ENCODE data around the gene EMILIN2. TPM values are rescaled to one million over a fixed set of nuclear protein-coding genes. Genes with fewer than 3 reads are reported as not detected.
A peak's percentile ranks its signal among the peaks of the same experiment; 100 is the strongest.

The EMILIN2 gene
- total RNA-seq, 3 donors from 2014 or later (not counting 1 experiment from before 2014, with no cell fraction given) = 8.4 to 25.6 (median 9.8) TPM

DNA sequence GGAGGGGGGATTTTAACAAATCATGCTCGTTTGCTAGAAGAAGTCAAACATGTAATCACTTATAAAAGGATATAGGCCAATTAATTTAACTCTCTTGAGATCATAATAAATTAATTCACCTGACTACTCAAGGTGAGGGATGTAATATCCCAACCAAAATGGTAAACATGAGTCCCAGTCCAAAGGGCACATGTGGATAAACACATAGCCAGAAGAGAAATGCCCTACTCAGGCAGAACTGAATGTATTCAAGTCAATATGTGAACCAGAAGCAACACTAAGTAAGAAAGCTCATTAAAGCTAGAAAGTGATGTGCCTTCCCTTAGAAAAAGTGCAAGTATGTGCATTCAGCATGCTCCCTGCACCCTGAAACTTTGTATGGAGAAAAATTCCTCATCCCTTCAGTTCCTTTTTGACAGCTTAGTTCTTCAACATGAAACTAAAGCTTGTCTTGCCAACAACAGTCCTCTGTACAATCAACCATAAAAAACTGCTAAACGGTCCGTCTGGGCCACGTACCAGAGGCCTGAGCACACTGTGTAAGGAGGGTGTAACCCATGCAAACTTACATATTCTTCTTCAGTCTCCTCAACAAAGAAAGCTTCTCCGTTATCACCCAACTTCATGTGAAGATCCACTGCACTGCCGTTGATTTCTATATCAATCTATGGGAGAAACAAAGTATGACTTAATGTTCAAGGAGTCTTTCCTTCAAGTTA lies 107.3 kb downstream of the EMILIN2 start:
- Mint-ChIP-seq H3K27ac (peak overlapping the region; percentile 98 to 99), H3K36me3 (peaks cover 21% of the 10 kb centered on the region), H3K4me3 (no peak overlapping the region), H3K27me3 (ENCODE audit: low read depth in 2 of 2) (no peaks in the 10 kb centered on the region), H3K9me3 (no peaks in the 10 kb centered on the region), H3K4me1 (peaks cover 38 to 41% of the 10 kb centered on the region in 2 donors)
- no peaks in the 10 kb centered on the region for H3K27me3 ChIP-seq (ENCODE audit: control insufficient read depth, insufficient read depth, low read length)
- TF ChIP-seq, protein P1, sequence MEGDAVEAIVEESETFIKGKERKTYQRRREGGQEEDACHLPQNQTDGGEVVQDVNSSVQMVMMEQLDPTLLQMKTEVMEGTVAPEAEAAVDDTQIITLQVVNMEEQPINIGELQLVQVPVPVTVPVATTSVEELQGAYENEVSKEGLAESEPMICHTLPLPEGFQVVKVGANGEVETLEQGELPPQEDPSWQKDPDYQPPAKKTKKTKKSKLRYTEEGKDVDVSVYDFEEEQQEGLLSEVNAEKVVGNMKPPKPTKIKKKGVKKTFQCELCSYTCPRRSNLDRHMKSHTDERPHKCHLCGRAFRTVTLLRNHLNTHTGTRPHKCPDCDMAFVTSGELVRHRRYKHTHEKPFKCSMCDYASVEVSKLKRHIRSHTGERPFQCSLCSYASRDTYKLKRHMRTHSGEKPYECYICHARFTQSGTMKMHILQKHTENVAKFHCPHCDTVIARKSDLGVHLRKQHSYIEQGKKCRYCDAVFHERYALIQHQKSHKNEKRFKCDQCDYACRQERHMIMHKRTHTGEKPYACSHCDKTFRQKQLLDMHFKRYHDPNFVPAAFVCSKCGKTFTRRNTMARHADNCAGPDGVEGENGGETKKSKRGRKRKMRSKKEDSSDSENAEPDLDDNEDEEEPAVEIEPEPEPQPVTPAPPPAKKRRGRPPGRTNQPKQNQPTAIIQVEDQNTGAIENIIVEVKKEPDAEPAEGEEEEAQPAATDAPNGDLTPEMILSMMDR (IDR thresholded peaks at IDR 0.05) = no peak
- intact Hi-C loops (cut with micrococcal nuclease) = no loop called here
- no peak overlapping the region for H3K4me3 ChIP-seq (ENCODE audit: low read length)
- no peak overlapping the region for H3K27ac ChIP-seq (ENCODE audit: low read length)
- peaks cover 23% of the 10 kb centered on the region for H3K4me1 ChIP-seq (ENCODE audit: control insufficient read depth, insufficient read depth, low read length)
- H3K9me3 ChIP-seq (ENCODE audit: control insufficient read depth, insufficient read depth, low read length) = no peaks in the 10 kb centered on the region
- 96% methylated on average over 5 of the region's 6 CpGs for WGBS (ENCODE audit: insufficient coverage)
- peaks cover 59% of the 10 kb centered on the region for H3K36me3 ChIP-seq (ENCODE audit: control insufficient read depth, insufficient read depth, low read length)
- no peak for DNase-seq
- no peak for ATAC-seq

DNA sequence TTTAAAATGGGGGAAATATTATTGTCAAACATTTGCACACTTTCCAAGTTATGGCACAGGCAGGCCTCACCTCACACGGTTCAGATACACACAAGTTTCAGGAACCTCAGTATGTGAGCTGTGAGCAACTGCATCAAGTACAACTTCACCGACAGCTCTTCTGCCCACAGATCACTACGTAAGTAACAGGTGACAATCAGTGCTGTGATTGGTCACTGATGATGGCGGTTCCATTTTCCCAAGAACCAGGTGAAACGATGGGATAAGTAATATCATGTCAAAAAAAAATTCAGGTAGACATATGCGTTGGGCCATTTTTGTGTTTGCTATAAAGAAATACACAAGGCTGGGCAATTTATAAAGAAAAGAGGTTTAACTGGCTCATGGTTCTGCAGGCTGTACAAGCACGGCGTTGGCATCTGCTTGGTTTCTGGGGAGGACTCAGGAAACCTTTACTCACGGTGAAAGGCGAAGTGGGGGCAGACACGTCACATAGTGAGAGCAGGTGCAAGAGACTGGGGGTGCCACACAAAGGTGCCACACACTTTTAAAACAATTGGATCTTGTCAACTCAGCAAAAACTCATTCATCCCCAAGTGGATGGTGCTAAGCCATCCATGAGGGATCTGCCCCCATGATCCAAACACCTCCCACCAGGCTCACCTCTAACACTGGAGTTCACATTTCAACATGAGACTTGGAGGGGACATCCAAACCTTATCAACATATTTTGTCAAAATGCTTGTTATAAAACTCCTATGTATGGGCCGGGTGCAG lies 108.3 kb downstream of the EMILIN2 start:
- no peaks in the 10 kb centered on the region for H3K27me3 Mint-ChIP-seq (ENCODE audit: low read depth in 2 of 2)
- H3K27me3 ChIP-seq (ENCODE audit: control insufficient read depth, insufficient read depth, low read length) = no peaks in the 10 kb centered on the region
- DNase-seq (no peak), ATAC-seq (no peak)
- H3K27ac ChIP-seq (ENCODE audit: low read length) = peak overlapping the region; percentile 91
- intact Hi-C loops (cut with micrococcal nuclease) = no loop called here
- H3K4me3 Mint-ChIP-seq = no peak overlapping the region
- H3K36me3 Mint-ChIP-seq = peaks cover 21% of the 10 kb centered on the region
- H3K9me3 ChIP-seq (ENCODE audit: control insufficient read depth, insufficient read depth, low read length) = no peaks in the 10 kb centered on the region
- peaks cover 29% of the 10 kb centered on the region for H3K4me1 ChIP-seq (ENCODE audit: control insufficient read depth, insufficient read depth, low read length)
- WGBS (ENCODE audit: insufficient coverage) = 97% methylated on average over 12 of the region's 12 CpGs
- H3K9me3 Mint-ChIP-seq = no peaks in the 10 kb centered on the region
- TF ChIP-seq, protein P1 (IDR thresholded peaks at IDR 0.05) = no peak
- H3K4me3 ChIP-seq (ENCODE audit: low read length) = no peak overlapping the region
- H3K27ac Mint-ChIP-seq = peak overlapping the region; percentile 98 to 99
- peaks cover 44 to 50% of the 10 kb centered on the region in 2 donors for H3K4me1 Mint-ChIP-seq
- peaks cover 51% of the 10 kb centered on the region for H3K36me3 ChIP-seq (ENCODE audit: control insufficient read depth, insufficient read depth, low read length)

DNA sequence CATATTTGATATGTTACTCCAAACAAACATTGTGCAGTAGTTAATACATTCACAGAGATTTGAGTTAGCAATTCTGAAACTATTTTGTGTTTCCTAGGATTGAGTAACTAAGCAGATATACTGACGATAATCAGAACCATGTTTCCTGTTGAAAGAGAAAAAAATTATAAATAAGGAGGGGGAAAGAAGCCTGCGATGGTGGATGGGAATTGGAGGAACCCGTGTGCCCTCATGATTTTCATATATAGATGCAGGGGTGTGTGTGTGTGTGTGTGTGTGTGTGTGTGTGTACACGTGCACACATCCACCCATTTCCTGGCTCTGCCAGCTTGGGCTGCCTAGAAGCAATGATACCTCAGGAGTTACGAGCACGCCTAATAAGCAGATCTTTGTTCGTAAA lies 109.2 kb downstream of the EMILIN2 start:
- H3K36me3 ChIP-seq (ENCODE audit: control insufficient read depth, insufficient read depth, low read length) = peaks cover 41% of the 10 kb centered on the region
- no peaks in the 10 kb centered on the region for H3K9me3 ChIP-seq (ENCODE audit: control insufficient read depth, insufficient read depth, low read length)
- whole genome bisulfite sequencing (ENCODE audit: insufficient coverage) = 61% methylated on average over 7 of the region's 7 CpGs
- Mint-ChIP-seq H3K27me3 (ENCODE audit: low read depth in 2 of 2) (no peaks in the 10 kb centered on the region), H3K27ac (peak overlapping the region; percentile 98 to 99), H3K9me3 (no peaks in the 10 kb centered on the region), H3K4me1 (peaks cover 48 to 59% of the 10 kb centered on the region in 2 donors), H3K36me3 (peaks cover 21% of the 10 kb centered on the region), H3K4me3 (peak overlapping the region; percentile 66)
- H3K4me3 ChIP-seq (ENCODE audit: low read length) = no peak overlapping the region
- intact Hi-C loops (cut with micrococcal nuclease) = no loop called here
- TF ChIP-seq, protein P1 (IDR thresholded peaks at IDR 0.05) = no peak
- peak overlapping the region; percentile 91 for H3K27ac ChIP-seq (ENCODE audit: low read length)
- H3K4me1 ChIP-seq (ENCODE audit: control insufficient read depth, insufficient read depth, low read length) = peaks cover 37% of the 10 kb centered on the region
- DNase-seq = peak in 1 of 2 donors; percentile 67
- no peak for ATAC-seq
- H3K27me3 ChIP-seq (ENCODE audit: control insufficient read depth, insufficient read depth, low read length) = no peaks in the 10 kb centered on the region
